Measurements from ENCODE around the gene HOXA7.

GRCh38 chr7:27131390-27131819 is 25.1 kb downstream of the HOXA7 start:
- TF ChIP-seq CTCF (conservative IDR thresholded peaks at IDR 0.05; ENCODE audit: low read depth, low read length) (no peak), EZH2phosphoT487 (IDR thresholded peaks at IDR 0.05; ENCODE audit: borderline replicate concordance, low read length) (no peak), EZH2 (IDR thresholded peaks at IDR 0.05; ENCODE audit: low read length, unreplicated experiment) (no peak)

Data from PC-3 (cell line).